ENCODE data around the gene NGRN. TPM values are rescaled to one million over a fixed set of nuclear protein-coding genes. Genes with fewer than 3 reads are reported as not detected.

NGRN gene
- total RNA-seq, 6 experiments from 2014 or later = 24.0 to 29.5 (median 26.4) TPM

GRCh38 chr15:90221246-90221900, 44.1 kb upstream of the NGRN start:
- ATAC-seq (peak; percentile 85 to 97 (median 92)), DNase-seq (peak; percentile 77 to 88 (median 87))
- intact Hi-C loops (cut with DNase I) = loop anchor here in 1 of 2 donors (10.0 kb wide), 1 partner anchor 77 kb away; no protein-coding TSS in a partner anchor
- Histone ChIP-seq H3K36me3 (peaks cover 4 to 52% (median 25%) of the 10 kb centered on the region in 4 donors), H3K27me3 (no peaks in the 10 kb centered on the region), H3K27ac (peak overlapping the region in 2 of 3 donors; percentile 50 to 63), H3K4me3 (no peak overlapping the region), H3K4me1 (peaks cover 0 to 11% (median 0%) of the 10 kb centered on the region in 4 donors), H3K9me3 (no peaks in the 10 kb centered on the region)
- no peak for TF ChIP-seq POLR2A (IDR thresholded peaks at IDR 0.05)
- peak; percentile 65 to 88 (median 79) for TF ChIP-seq CTCF (IDR thresholded peaks at IDR 0.05)
- WGBS (ENCODE audit: insufficient coverage, low coverage, low lambda C conversion rate, missing lambda C conversion rate) = 35% methylated on average over 4 of the region's 14 CpGs

DNA sequence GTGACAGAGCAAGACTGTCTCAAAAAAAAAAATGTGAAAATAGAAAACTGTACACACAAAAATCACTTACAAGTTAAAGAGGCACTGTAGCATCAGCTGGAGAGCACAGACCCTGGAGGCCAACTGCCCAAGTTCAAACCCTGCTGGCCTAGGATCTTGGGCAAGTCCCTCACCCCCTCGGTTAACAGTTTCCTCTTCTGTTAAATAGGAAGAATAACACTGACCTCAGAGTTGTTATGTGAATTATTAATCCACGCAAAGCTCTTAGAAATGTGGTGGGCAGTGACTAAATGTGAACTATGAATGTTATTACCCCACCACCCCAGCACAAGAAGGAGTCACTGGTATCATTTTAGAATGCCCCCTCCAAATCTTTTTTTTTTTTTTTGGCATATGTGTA, 42.9 kb upstream of the NGRN start:
- Histone ChIP-seq H3K4me3 (no peak overlapping the region), H3K36me3 (peaks cover 6 to 61% (median 29%) of the 10 kb centered on the region in 4 donors), H3K9me3 (no peaks in the 10 kb centered on the region), H3K27ac (no peak overlapping the region), H3K27me3 (no peaks in the 10 kb centered on the region), H3K4me1 (peaks cover 0 to 11% (median 0%) of the 10 kb centered on the region in 4 donors)
- intact Hi-C loops (cut with DNase I) = loop anchor here in 1 of 2 donors (10.0 kb wide), 1 partner anchor 78 kb away; no protein-coding TSS in a partner anchor
- DNase-seq (no peak), ATAC-seq (no peak)
- TF ChIP-seq POLR2A (IDR thresholded peaks at IDR 0.05) (no peak), CTCF (IDR thresholded peaks at IDR 0.05) (no peak)
- WGBS (ENCODE audit: insufficient coverage, low coverage, low lambda C conversion rate, missing lambda C conversion rate) = 63% methylated on average over 2 of the region's 2 CpGs

DNA sequence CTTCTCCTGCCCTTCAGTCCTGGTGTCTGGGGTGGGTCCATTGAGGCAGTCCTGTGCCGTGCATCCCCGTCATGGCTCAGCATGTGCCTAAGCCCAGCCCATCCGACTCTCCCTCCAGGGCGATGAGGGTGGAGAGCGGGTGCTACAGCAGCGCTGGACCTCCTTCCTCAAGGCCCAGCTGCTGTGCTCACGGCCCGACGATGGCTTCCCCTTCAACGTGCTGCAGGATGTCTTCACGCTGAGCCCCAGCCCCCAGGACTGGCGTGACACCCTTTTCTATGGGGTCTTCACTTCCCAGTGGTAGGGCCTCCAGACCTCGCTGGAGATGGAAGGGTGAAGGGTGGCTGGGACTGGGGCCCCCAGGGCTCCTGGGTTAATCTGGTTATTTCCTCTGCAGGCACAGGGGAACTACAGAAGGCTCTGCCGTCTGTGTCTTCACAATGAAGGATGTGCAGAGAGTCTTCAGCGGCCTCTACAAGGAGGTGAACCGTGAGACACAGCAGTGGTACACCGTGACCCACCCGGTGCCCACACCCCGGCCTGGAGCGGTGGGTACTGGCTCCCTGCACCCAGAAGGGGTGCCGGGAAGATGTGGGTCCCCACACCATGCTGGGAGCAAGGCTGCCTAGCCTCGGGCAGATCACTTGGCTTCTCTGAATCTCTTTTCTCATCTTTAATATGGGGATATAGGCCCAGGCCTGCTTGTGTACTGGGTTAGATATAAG, 41.9 kb upstream of the NGRN start:
- Histone ChIP-seq H3K4me3 (no peak overlapping the region), H3K9me3 (no peaks in the 10 kb centered on the region), H3K27me3 (no peaks in the 10 kb centered on the region), H3K4me1 (peaks cover 0 to 11% (median 0%) of the 10 kb centered on the region in 4 donors), H3K36me3 (peaks cover 11 to 69% (median 33%) of the 10 kb centered on the region in 4 donors), H3K27ac (no peak overlapping the region)
- TF ChIP-seq CTCF (IDR thresholded peaks at IDR 0.05) (no peak), POLR2A (IDR thresholded peaks at IDR 0.05) (no peak)
- DNase-seq (no peak), ATAC-seq (no peak)
- intact Hi-C loops (cut with DNase I) = loop anchor here in 1 of 2 donors (10.0 kb wide), 1 partner anchor 79 kb away; no protein-coding TSS in a partner anchor
- WGBS (ENCODE audit: insufficient coverage, low coverage, low lambda C conversion rate, missing lambda C conversion rate) = 76% methylated on average over 5 of the region's 22 CpGs

- no peak for TF ChIP-seq CTCF (IDR thresholded peaks at IDR 0.05)
- no peak for TF ChIP-seq POLR2A (IDR thresholded peaks at IDR 0.05)
- no peaks in the 10 kb centered on the region for H3K9me3 ChIP-seq
- H3K4me3 ChIP-seq = no peak overlapping the region
- ATAC-seq (no peak), DNase-seq (no peak)
- intact Hi-C loops (cut with DNase I) = loop anchor here in 1 of 2 donors (10.0 kb wide), 1 partner anchor 80 kb away; no protein-coding TSS in a partner anchor
- no peak overlapping the region for H3K27ac ChIP-seq
- H3K27me3 ChIP-seq = no peaks in the 10 kb centered on the region
- peaks cover 12 to 78% (median 39%) of the 10 kb centered on the region in 4 donors for H3K36me3 ChIP-seq
- H3K4me1 ChIP-seq = peaks cover 0 to 20% (median 4%) of the 10 kb centered on the region in 4 donors
- WGBS (ENCODE audit: insufficient coverage, low coverage, low lambda C conversion rate, missing lambda C conversion rate) = 77% methylated on average over 3 of the region's 17 CpGs
Measured at GRCh38 chr15:90225047-90225446, 40.4 kb upstream of the NGRN start.

Data from right lobe of liver (tissue), 6 donors.